Measurements from ENCODE around the gene PLEKHH2. TPM values are rescaled to one million over a fixed set of nuclear protein-coding genes. Genes with fewer than 3 reads are reported as not detected.

PLEKHH2 gene
- total and polyA plus RNA-seq, 2 of the 13 experiments (the other 11 are each of a cell fraction or from before 2014, with no cell fraction given): 1.1 to 3.0 TPM

- TF ChIP-seq, protein P1, sequence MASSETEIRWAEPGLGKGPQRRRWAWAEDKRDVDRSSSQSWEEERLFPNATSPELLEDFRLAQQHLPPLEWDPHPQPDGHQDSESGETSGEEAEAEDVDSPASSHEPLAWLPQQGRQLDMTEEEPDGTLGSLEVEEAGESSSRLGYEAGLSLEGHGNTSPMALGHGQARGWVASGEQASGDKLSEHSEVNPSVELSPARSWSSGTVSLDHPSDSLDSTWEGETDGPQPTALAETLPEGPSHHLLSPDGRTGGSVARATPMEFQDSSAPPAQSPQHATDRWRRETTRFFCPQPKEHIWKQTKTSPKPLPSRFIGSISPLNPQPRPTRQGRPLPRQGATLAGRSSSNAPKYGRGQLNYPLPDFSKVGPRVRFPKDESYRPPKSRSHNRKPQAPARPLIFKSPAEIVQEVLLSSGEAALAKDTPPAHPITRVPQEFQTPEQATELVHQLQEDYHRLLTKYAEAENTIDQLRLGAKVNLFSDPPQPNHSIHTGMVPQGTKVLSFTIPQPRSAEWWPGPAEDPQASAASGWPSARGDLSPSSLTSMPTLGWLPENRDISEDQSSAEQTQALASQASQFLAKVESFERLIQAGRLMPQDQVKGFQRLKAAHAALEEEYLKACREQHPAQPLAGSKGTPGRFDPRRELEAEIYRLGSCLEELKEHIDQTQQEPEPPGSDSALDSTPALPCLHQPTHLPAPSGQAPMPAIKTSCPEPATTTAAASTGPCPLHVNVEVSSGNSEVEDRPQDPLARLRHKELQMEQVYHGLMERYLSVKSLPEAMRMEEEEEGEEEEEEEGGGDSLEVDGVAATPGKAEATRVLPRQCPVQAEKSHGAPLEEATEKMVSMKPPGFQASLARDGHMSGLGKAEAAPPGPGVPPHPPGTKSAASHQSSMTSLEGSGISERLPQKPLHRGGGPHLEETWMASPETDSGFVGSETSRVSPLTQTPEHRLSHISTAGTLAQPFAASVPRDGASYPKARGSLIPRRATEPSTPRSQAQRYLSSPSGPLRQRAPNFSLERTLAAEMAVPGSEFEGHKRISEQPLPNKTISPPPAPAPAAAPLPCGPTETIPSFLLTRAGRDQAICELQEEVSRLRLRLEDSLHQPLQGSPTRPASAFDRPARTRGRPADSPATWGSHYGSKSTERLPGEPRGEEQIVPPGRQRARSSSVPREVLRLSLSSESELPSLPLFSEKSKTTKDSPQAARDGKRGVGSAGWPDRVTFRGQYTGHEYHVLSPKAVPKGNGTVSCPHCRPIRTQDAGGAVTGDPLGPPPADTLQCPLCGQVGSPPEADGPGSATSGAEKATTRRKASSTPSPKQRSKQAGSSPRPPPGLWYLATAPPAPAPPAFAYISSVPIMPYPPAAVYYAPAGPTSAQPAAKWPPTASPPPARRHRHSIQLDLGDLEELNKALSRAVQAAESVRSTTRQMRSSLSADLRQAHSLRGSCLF (CRISPR knock-in tag; IDR thresholded peaks at IDR 0.05; ENCODE audit: borderline replicate concordance): no peak
- no peak for TF ChIP-seq BATF2 (CRISPR knock-in tag; IDR thresholded peaks at IDR 0.05)
- TF ChIP-seq ZNF547 (CRISPR knock-in tag; IDR thresholded peaks at IDR 0.05): no peak
- TF ChIP-seq PITX1 (CRISPR knock-in tag; IDR thresholded peaks at IDR 0.05): no peak
Observed at GRCh38 chr2:43790147-43790546, 153.1 kb downstream of the PLEKHH2 start (continued).

- POLR2A ChIA-PET: interaction anchor here (1.4 kb wide), 1 partner anchor 48 kb away, joined by 3 read pairs; the partner anchor contains the start of gene ABCG8
- Histone ChIP-seq H3K9ac (ENCODE audit: insufficient read depth, low read depth, low read length) (no peak overlapping the region), H2AFZ (ENCODE audit: low read length) (no peak overlapping the region), H3K4me3 (replicated peaks in 1 of 3; ENCODE audit: insufficient read depth in 1 of 3, low read depth in 2 of 3, low read length in 3 of 3) (no peak overlapping the region), H3K4me1 (ENCODE audit: insufficient read depth, low read length) (peaks cover 10% of the 10 kb centered on the region), H3K27me3 (ENCODE audit: control insufficient read depth in 1 of 2, insufficient read depth in 2 of 2, low read length in 2 of 2) (no peaks in the 10 kb centered on the region), H3K36me3 (replicated peaks in 1 of 2; ENCODE audit: control insufficient read depth in 1 of 2, insufficient read depth in 2 of 2, low read length in 2 of 2) (peaks cover 0 to 2% of the 10 kb centered on the region in 2 experiments; a peak in 2 of 5 replicates), H3K4me2 (ENCODE audit: low read depth, low read length) (no peak overlapping the region), H3K79me2 (ENCODE audit: insufficient read depth, low read length) (no peaks in the 10 kb centered on the region), H3K9me3 (ENCODE audit: low read length) (no peaks in the 10 kb centered on the region), H3K27ac (ENCODE audit: extremely low read length, insufficient read depth, low read length) (no peak overlapping the region), H4K20me1 (ENCODE audit: insufficient read depth, low read length) (no peaks in the 10 kb centered on the region)
- in situ Hi-C loops (cut with HindIII; ENCODE audit: extremely low pct_ligation_motif_present, low pct_unique_long_range_greater_than_20kb) (no loop called here), intact Hi-C loops (cut with micrococcal nuclease; ENCODE audit: unreplicated experiment) (no loop called here)
- WGBS (ENCODE audit: low lambda C conversion rate): 90% methylated on average over 2 of the region's 2 CpGs
- CTCF ChIA-PET (ENCODE audit: low intra/inter-chr PET ratio, low total read pairs): no interaction called here
- DNase-seq (ENCODE audit: low spot score) (no peak), ATAC-seq (peak; percentile 44; the same call in 1 of the 3 replicates), FAIRE-seq (peak; percentile 23)
- TF ChIP-seq ZNF121 (CRISPR knock-in tag; IDR thresholded peaks at IDR 0.05) (peak; percentile 0), ZNF17 (CRISPR knock-in tag; IDR thresholded peaks at IDR 0.05) (no peak), ZNF749 (CRISPR knock-in tag; IDR thresholded peaks at IDR 0.05; ENCODE audit: borderline replicate concordance) (no peak), ARNT (IDR thresholded peaks at IDR 0.05) (no peak), IKZF1 (IDR thresholded peaks at IDR 0.05) (no peak), ZNF12 (CRISPR knock-in tag; IDR thresholded peaks at IDR 0.05) (no peak), MAX (IDR thresholded peaks at IDR 0.05) (no peak)
- TF ChIP-seq, protein P2, sequence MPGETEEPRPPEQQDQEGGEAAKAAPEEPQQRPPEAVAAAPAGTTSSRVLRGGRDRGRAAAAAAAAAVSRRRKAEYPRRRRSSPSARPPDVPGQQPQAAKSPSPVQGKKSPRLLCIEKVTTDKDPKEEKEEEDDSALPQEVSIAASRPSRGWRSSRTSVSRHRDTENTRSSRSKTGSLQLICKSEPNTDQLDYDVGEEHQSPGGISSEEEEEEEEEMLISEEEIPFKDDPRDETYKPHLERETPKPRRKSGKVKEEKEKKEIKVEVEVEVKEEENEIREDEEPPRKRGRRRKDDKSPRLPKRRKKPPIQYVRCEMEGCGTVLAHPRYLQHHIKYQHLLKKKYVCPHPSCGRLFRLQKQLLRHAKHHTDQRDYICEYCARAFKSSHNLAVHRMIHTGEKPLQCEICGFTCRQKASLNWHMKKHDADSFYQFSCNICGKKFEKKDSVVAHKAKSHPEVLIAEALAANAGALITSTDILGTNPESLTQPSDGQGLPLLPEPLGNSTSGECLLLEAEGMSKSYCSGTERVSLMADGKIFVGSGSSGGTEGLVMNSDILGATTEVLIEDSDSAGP (CRISPR knock-in tag; IDR thresholded peaks at IDR 0.05; ENCODE audit: borderline replicate concordance): peak; percentile 80
- BruUV-seq (replicated peaks): no TSS peak
Observed at GRCh38 chr2:43791035-43791765, 154.1 kb downstream of the PLEKHH2 start.
